Panc1 (cell line): ENCODE data around the gene TMEM115. TPM values are rescaled to one million over a fixed set of nuclear protein-coding genes. Genes with fewer than 3 reads are reported as not detected.

Experiments
- ATAC-seq: fragments of 200-7000 bp; cut with Tn5 transposase; 2 replicates; pipeline ENCODE4 v1.9.1; 2020; ENCODE audit warnings: mild to moderate bottlenecking, moderate library complexity
- BruUV-seq: library from RNA; stranded (reverse); fragments of 400-500 nt; replicated peaks from 2 replicates; lab custom pipeline; 2021; lab: Mats Ljungman, UMichigan
- CTCF ChIA-PET: fragments of 300-600 bp; sonication (Branson Sonifier 250); formaldehyde crosslinking; loops from one replicate; lab custom pipeline; 2022; ENCODE audit warnings: antibody characterized with exemption; lab: Charles Lee
- POLR2A ChIA-PET: fragments of 300-600 bp; sonication (Branson Sonifier 250); formaldehyde crosslinking; loops from one replicate; lab custom pipeline; 2022; ENCODE audit warnings: antibody characterized with exemption; lab: Charles Lee
- DNase-seq: peaks from one replicate; pipeline ENCODE4 v3.0.0-alpha.2; 2010; ENCODE audit warnings: low read depth, low spot score
- H3K27ac ChIP-seq: 2 replicates; pipeline ENCODE4 v1.5.1; 2011; ENCODE audit warnings: mild to moderate bottlenecking, low read length, inconsistent platforms
- H3K27me3 ChIP-seq: fragments of 200-500 bp; sonication (Bioruptor generic); 2 replicates; pipeline ENCODE4 v1.6.0; 2014; ENCODE audit warnings: low read length, inconsistent platforms; ENCODE audit not compliant: control insufficient read depth, insufficient read depth
- H3K36me3 ChIP-seq: fragments of 200-500 bp; sonication (Bioruptor generic); 2 replicates; pipeline ENCODE4 v1.5.1; 2014; ENCODE audit warnings: inconsistent platforms, mild to moderate bottlenecking, low read length, moderate library complexity; ENCODE audit not compliant: control insufficient read depth, insufficient read depth
- H3K4me1 ChIP-seq: 2 replicates; pipeline ENCODE4 v1.5.1; 2011; ENCODE audit warnings: inconsistent platforms, mild to moderate bottlenecking, low read length, moderate library complexity; ENCODE audit not compliant: control insufficient read depth, insufficient read depth
- H3K4me3 ChIP-seq, 2 experiments: 2 replicates each; pipeline ENCODE4 v1.5.1; 2011 to 2012; ENCODE audit warnings: low read depth in 2 of 2, low read length in 2 of 2, mild to moderate bottlenecking in 2 of 2, inconsistent platforms in 1 of 2, moderate library complexity in 1 of 2
- H3K9me3 ChIP-seq: fragments of 200-500 bp; sonication (Bioruptor generic); 2 replicates; pipeline ENCODE4 v1.5.1; 2014; ENCODE audit warnings: low read depth, mild to moderate bottlenecking, inconsistent platforms, low read length, moderate library complexity; ENCODE audit not compliant: control insufficient read depth, insufficient read depth
- CTCF ChIP-seq: fragments of 450-650 bp; IDR thresholded peaks from 2 replicates; pipeline ENCODE4 v1.5.1; 2017; ENCODE audit warnings: mild to moderate bottlenecking
- POLR2AphosphoS5 ChIP-seq: IDR thresholded peaks from 2 replicates; pipeline ENCODE4 v1.6.1; 2012; ENCODE audit warnings: mild to moderate bottlenecking, low read depth, low read length, moderate library complexity
- REST ChIP-seq, 2 experiments: IDR thresholded peaks; 2 replicates each; pipeline ENCODE4 v1.6.1; 2011 to 2012; ENCODE audit warnings: low read depth in 2 of 2, control low read depth in 1 of 2, low read length in 1 of 2, mild to moderate bottlenecking in 1 of 2, moderate library complexity in 1 of 2; ENCODE audit not compliant: insufficient read depth in 1 of 2
- SIN3A ChIP-seq: IDR thresholded peaks from 2 replicates; pipeline ENCODE4 v1.6.1; 2012; ENCODE audit warnings: low read depth, mild to moderate bottlenecking, low read length, moderate library complexity, borderline replicate concordance; ENCODE audit not compliant: insufficient read depth
- TCF7L2 ChIP-seq: IDR thresholded peaks from 2 replicates; pipeline ENCODE4 v1.6.1; 2011; ENCODE audit warnings: mild to moderate bottlenecking, low read depth, low read length, inconsistent platforms
- in situ Hi-C: cut with HindIII; loops from 2 replicates; pipeline ENCODE4 v1.10.0; 2016; ENCODE audit warnings: low sequenced_read_pairs, low pct_unique_long_range_greater_than_20kb
- intact Hi-C: fragments of 100-400 bp; cut with micrococcal nuclease; formaldehyde crosslinking; loops from one replicate; pipeline ENCODE4 v1.10.0; 2022; ENCODE audit not compliant: unreplicated experiment
- total RNA-seq: library from RNA; stranded (reverse); gene quantifications from one replicate; pipeline ENCODE4 v1.2.1, GENCODE V29; 2021; ENCODE audit not compliant: unreplicated experiment

Gene TMEM115
- total RNA-seq, 1 experiment from 2014 or later = 30.2 TPM

GRCh38 chr3:50375258-50375931, 16.1 kb upstream of the TMEM115 start:
- H3K4me1 ChIP-seq = no peaks in the 10 kb centered on the region; the same call in 1 of the 2 replicates
- in situ Hi-C loops = no loop called here
- ATAC-seq (peak; percentile 74), DNase-seq (no peak)
- ChIA-PET CTCF (no interaction called here), POLR2A (no interaction called here)
- no peaks in the 10 kb centered on the region for H3K9me3 ChIP-seq
- no peaks in the 10 kb centered on the region for H3K36me3 ChIP-seq
- H3K27me3 ChIP-seq = no peaks in the 10 kb centered on the region
- intact Hi-C loops = loop anchor here (10.0 kb wide), 1 partner anchor 169 kb away; no protein-coding TSS in a partner anchor
- H3K27ac ChIP-seq = no peak overlapping the region
- no peak overlapping the region for H3K4me3 ChIP-seq
- BruUV-seq = no TSS peak
- TF ChIP-seq TCF7L2 (no peak), CTCF (no peak; the same call in 1 of the 2 replicates), SIN3A (no peak), POLR2AphosphoS5 (no peak), REST (IDR thresholded peaks at IDR 0.05; ENCODE audit: insufficient read depth in 1 of 2, low read depth in 2 of 2, low read length in 1 of 2) (no peak)

- Histone ChIP-seq H3K4me3 (no peak overlapping the region), H3K9me3 (no peaks in the 10 kb centered on the region), H3K27me3 (no peaks in the 10 kb centered on the region), H3K36me3 (no peaks in the 10 kb centered on the region), H3K4me1 (no peaks in the 10 kb centered on the region; the same call in 1 of the 2 replicates), H3K27ac (no peak overlapping the region)
- CTCF ChIA-PET = no interaction called here
- DNase-seq (no peak), ATAC-seq (peak; percentile 55; the same call in 1 of the 2 replicates)
- intact Hi-C loops (loop anchor here (10.0 kb wide), 1 partner anchor 170 kb away; no protein-coding TSS in a partner anchor), in situ Hi-C loops (no loop called here)
- no TSS peak for BruUV-seq
- POLR2A ChIA-PET = no interaction called here
- no peak for TF ChIP-seq REST (IDR thresholded peaks at IDR 0.05; ENCODE audit: insufficient read depth in 1 of 2, low read depth in 2 of 2, low read length in 1 of 2)
- TF ChIP-seq POLR2AphosphoS5 = no peak
- no peak for TF ChIP-seq SIN3A
- no peak for TF ChIP-seq TCF7L2
- no peak for TF ChIP-seq CTCF
These were observed 15.3 kb upstream of the TMEM115 start for GRCh38 chr3:50374363-50375257.
